Trophoblast cell (in vitro differentiated cells and primary cell): Measurements from ENCODE around the gene SLC25A25.

Source experiments
- DNase-seq, 2 donors: peaks; one replicate each; pipeline ENCODE4 v3.0.0-alpha.2; 2016
- H2AFZ ChIP-seq: 2 replicates; pipeline ENCODE4 v1.6.1; 2013; ENCODE audit warnings: low read length, moderate library complexity, mild to moderate bottlenecking; ENCODE audit not compliant: insufficient read depth, poor library complexity
- H2AK5ac ChIP-seq: 2 replicates; pipeline ENCODE4 v1.6.1; 2013; ENCODE audit warnings: mild to moderate bottlenecking, low read length
- H2BK120ac ChIP-seq: 2 replicates; pipeline ENCODE4 v1.6.1; 2013; ENCODE audit warnings: low read length, mild to moderate bottlenecking, moderate library complexity; ENCODE audit not compliant: insufficient read depth, poor library complexity
- H2BK12ac ChIP-seq: 2 replicates; pipeline ENCODE4 v1.6.1; 2013; ENCODE audit warnings: mild to moderate bottlenecking, low read length, moderate library complexity
- H2BK5ac ChIP-seq: 2 replicates; pipeline ENCODE4 v1.6.1; 2013; ENCODE audit warnings: low read length, low read depth, moderate library complexity, mild to moderate bottlenecking; ENCODE audit not compliant: poor library complexity
- H3K14ac ChIP-seq: 2 replicates; pipeline ENCODE4 v1.6.1; 2013; ENCODE audit warnings: mild to moderate bottlenecking, low read length
- H3K18ac ChIP-seq: 2 replicates; pipeline ENCODE4 v1.6.1; 2013; ENCODE audit warnings: mild to moderate bottlenecking, low read length
- H3K23ac ChIP-seq: 2 replicates; pipeline ENCODE4 v1.6.1; 2013; ENCODE audit warnings: low read length
- H3K27ac ChIP-seq: 2 replicates; pipeline ENCODE4 v1.5.1; 2013; ENCODE audit warnings: low read depth, mild to moderate bottlenecking, inconsistent platforms, low read length, moderate library complexity
- H3K27me3 ChIP-seq: 2 replicates; pipeline ENCODE4 v1.6.1; 2013; ENCODE audit warnings: inconsistent platforms, mild to moderate bottlenecking, low read length, moderate library complexity; ENCODE audit not compliant: insufficient read depth
- H3K36me3 ChIP-seq, 2 experiments: 1 replicate in 1 of 2; 2 replicates in 1 of 2; pipeline ENCODE4 v1.6.1; 2013; ENCODE audit warnings: low read length in 2 of 2, mild to moderate bottlenecking in 2 of 2, moderate library complexity in 1 of 2; ENCODE audit not compliant: insufficient read depth in 2 of 2, control insufficient read depth in 1 of 2
- H3K4ac ChIP-seq: 2 replicates; pipeline ENCODE4 v1.6.1; 2013; ENCODE audit warnings: low read depth, mild to moderate bottlenecking, low read length, moderate library complexity
- H3K4me1 ChIP-seq, 2 experiments: 1 replicate in 1 of 2; 2 replicates in 1 of 2; pipeline ENCODE4 v1.6.1; 2013; ENCODE audit warnings: low read length in 2 of 2, mild to moderate bottlenecking in 2 of 2, moderate library complexity in 1 of 2; ENCODE audit not compliant: insufficient read depth in 2 of 2, control insufficient read depth in 1 of 2
- H3K4me2 ChIP-seq: 2 replicates; pipeline ENCODE4 v1.6.1; 2013; ENCODE audit warnings: inconsistent platforms, mild to moderate bottlenecking, low read length, moderate library complexity
- H3K4me3 ChIP-seq: 2 replicates; pipeline ENCODE4 v1.5.1; 2013; ENCODE audit warnings: mild to moderate bottlenecking, low read depth, low read length, inconsistent platforms
- H3K79me1 ChIP-seq: one replicate; pipeline ENCODE4 v1.6.1; 2013; ENCODE audit warnings: low read length
- H3K79me2 ChIP-seq: 2 replicates; pipeline ENCODE4 v1.6.1; 2013; ENCODE audit warnings: low read length, mild to moderate bottlenecking; ENCODE audit not compliant: control insufficient read depth, insufficient read depth, poor library complexity
- H3K9ac ChIP-seq: 2 replicates; pipeline ENCODE4 v1.6.1; 2013; ENCODE audit warnings: mild to moderate bottlenecking, low read length
- H3K9me3 ChIP-seq: 2 replicates; pipeline ENCODE4 v1.6.1; 2013; ENCODE audit warnings: low read depth, mild to moderate bottlenecking, control low read depth, inconsistent platforms, low read length; ENCODE audit not compliant: insufficient read depth
- H4K12ac ChIP-seq: 2 replicates; pipeline ENCODE4 v1.6.1; 2013; ENCODE audit warnings: low read depth, mild to moderate bottlenecking, low read length, moderate library complexity
- H4K8ac ChIP-seq: 2 replicates; pipeline ENCODE4 v1.6.1; 2013; ENCODE audit warnings: low read depth, mild to moderate bottlenecking, low read length, moderate library complexity
- H4K91ac ChIP-seq: one replicate; pipeline ENCODE4 v1.6.1; 2013; ENCODE audit warnings: low read depth, mild to moderate bottlenecking, low read length, moderate library complexity
- whole genome bisulfite sequencing: extraction: QIAGEN DNeasy Blood & Tissue Kit; methylation state at CpG from one replicate; pipeline ENCODE4 v1.1.7; 2013; ENCODE audit warnings: missing lambda C conversion rate; ENCODE audit not compliant: insufficient read length, insufficient coverage; ENCODE audit errors: extremely low coverage; 5-methylcytosine and 5-hydroxymethylcytosine counted together

Gene SLC25A25

GRCh38 chr9:128125580-128126354, 57.7 kb downstream of the SLC25A25 start:
- Histone ChIP-seq H3K79me1 (peaks cover 16% of the 10 kb centered on the region), H3K4ac (peak overlapping the region; percentile 19), H2AFZ (no peak overlapping the region), H3K27ac (no peak overlapping the region), H2BK120ac (no peak overlapping the region), H3K18ac (peak overlapping the region; percentile 33), H3K9ac (no peak overlapping the region), H3K27me3 (no peaks in the 10 kb centered on the region), H2BK12ac (no peak overlapping the region), H4K8ac (no peak overlapping the region), H2AK5ac (no peak overlapping the region), H3K36me3 (peaks cover 34 to 39% of the 10 kb centered on the region in 2 experiments), H4K12ac (peak overlapping the region; percentile 16), H3K4me2 (no peak overlapping the region), H3K79me2 (peaks cover 14% of the 10 kb centered on the region), H3K9me3 (peaks cover 6% of the 10 kb centered on the region), H3K4me3 (no peak overlapping the region), H3K23ac (no peak overlapping the region), H3K14ac (no peak overlapping the region), H2BK5ac (no peak overlapping the region), H4K91ac (no peak overlapping the region), H3K4me1 (peaks cover 5 to 13% of the 10 kb centered on the region in 2 experiments)
- WGBS = no CpG with 5 or more reads among the region's 10 CpGs
- no peak for DNase-seq

GRCh38 chr9:128127568-128127989, 59.5 kb downstream of the SLC25A25 start, which contains the start of gene PTGES2:
Gene PTGES2, minus strand, starts transcription at chr9:128127729. Its CDS starts 12 bp downstream, at chr9:128127717.
- Histone ChIP-seq H4K12ac (peak within 1 kb of the TSS; percentile 97), H3K9ac (peak within 1 kb of the TSS; percentile 98), H3K79me2 (peaks cover 14% of the 10 kb centered on the region), H3K23ac (no peak within 1 kb of the TSS), H2BK12ac (peak within 1 kb of the TSS; percentile 32), H2AK5ac (peak within 1 kb of the TSS; percentile 76), H3K36me3 (peaks cover 18 to 23% of the 10 kb centered on the region in 2 experiments), H2BK5ac (peak within 1 kb of the TSS; percentile 95), H4K8ac (peak within 1 kb of the TSS; percentile 100), H4K91ac (peak within 1 kb of the TSS; percentile 99), H3K79me1 (peaks cover 16% of the 10 kb centered on the region), H3K9me3 (peaks cover 6% of the 10 kb centered on the region), H2BK120ac (peak within 1 kb of the TSS; percentile 98), H3K4me3 (peak within 1 kb of the TSS; percentile 88), H3K27ac (peak within 1 kb of the TSS; percentile 95), H3K4me1 (peaks cover 5 to 13% of the 10 kb centered on the region in 2 experiments), H2AFZ (peak within 1 kb of the TSS; percentile 93), H3K18ac (peak within 1 kb of the TSS; percentile 97), H3K27me3 (no peaks in the 10 kb centered on the region), H3K4ac (peak within 1 kb of the TSS; percentile 77), H3K14ac (peak within 1 kb of the TSS; percentile 94), H3K4me2 (peak within 1 kb of the TSS; percentile 84)
- peak; percentile 82 to 94 for DNase-seq
- WGBS = no CpG with 5 or more reads among the region's 56 CpGs

DNA sequence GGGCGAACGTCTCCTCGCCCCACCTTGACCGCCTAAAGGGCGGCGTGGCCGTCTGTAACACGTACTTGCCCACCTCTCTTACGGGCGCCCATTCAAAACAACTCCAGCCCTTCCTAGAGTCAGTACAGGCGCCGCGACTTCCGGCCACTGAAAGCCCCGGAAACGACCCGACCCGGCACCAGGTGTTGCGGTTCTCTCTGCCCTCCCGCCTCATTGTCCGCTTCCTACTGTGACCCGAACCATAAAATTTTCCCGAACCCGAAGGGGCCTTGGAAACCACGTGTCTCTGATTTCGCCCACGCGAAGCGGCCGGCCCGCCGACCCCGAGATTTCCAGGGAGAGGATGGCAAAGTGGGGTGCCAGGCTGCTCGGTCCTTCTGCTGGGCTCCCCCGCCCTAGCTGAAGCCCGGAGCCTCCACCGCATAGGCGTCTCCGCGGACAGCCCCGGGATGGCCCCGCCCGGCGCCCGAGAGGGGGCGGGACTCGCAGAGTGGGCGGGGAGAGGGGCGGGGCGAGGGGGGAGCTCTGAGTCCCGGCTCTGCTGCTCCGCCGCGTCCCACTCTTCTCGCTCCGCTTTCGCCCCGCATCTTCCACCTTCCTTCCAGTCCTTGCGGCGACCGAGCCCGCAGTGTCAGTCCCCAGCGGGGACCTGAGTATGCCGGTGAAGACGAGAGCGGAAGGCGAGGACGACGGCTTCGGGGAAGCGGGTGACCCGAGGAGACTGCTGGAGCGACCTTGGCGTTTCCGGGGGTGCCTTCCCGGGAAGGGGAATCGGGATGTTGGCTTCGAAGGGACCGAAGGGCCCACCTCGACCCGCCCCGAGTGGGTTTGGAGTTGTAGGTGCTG, 60.2 kb downstream of the SLC25A25 start:
- peak overlapping the region; percentile 88 for H3K4me3 ChIP-seq
- WGBS = no CpG with 5 or more reads among the region's 82 CpGs
- no peaks in the 10 kb centered on the region for H3K27me3 ChIP-seq
- peak; percentile 76 to 93 for DNase-seq
- peak overlapping the region; percentile 94 for H3K14ac ChIP-seq
- peak overlapping the region; percentile 98 for H3K9ac ChIP-seq
- peaks cover 13 to 17% of the 10 kb centered on the region in 2 experiments for H3K36me3 ChIP-seq
- peak overlapping the region; percentile 100 for H4K8ac ChIP-seq
- H3K18ac ChIP-seq = peak overlapping the region; percentile 97
- peaks cover 5 to 13% of the 10 kb centered on the region in 2 experiments for H3K4me1 ChIP-seq
- peak overlapping the region; percentile 93 for H2AFZ ChIP-seq
- H3K27ac ChIP-seq = peak overlapping the region; percentile 95
- peak overlapping the region; percentile 84 for H3K4me2 ChIP-seq
- peak overlapping the region; percentile 99 for H4K91ac ChIP-seq
- H2AK5ac ChIP-seq = peak overlapping the region; percentile 38
- peak overlapping the region; percentile 97 for H4K12ac ChIP-seq
- peak overlapping the region; percentile 95 for H2BK5ac ChIP-seq
- H3K9me3 ChIP-seq = peaks cover 6% of the 10 kb centered on the region
- peaks cover 16% of the 10 kb centered on the region for H3K79me1 ChIP-seq
- peaks cover 14% of the 10 kb centered on the region for H3K79me2 ChIP-seq
- peak overlapping the region; percentile 77 for H3K4ac ChIP-seq
- no peak overlapping the region for H3K23ac ChIP-seq
- peak overlapping the region; percentile 23 for H2BK12ac ChIP-seq
- peak overlapping the region; percentile 98 for H2BK120ac ChIP-seq

- Histone ChIP-seq H3K18ac (peak overlapping the region; percentile 97), H3K36me3 (peaks cover 6 to 10% of the 10 kb centered on the region in 2 experiments), H2BK5ac (no peak overlapping the region), H3K4ac (no peak overlapping the region), H3K14ac (peak overlapping the region; percentile 85), H3K79me1 (peaks cover 16% of the 10 kb centered on the region), H3K79me2 (peaks cover 14% of the 10 kb centered on the region), H3K4me1 (peaks cover 5 to 13% of the 10 kb centered on the region in 2 experiments), H3K4me2 (peak overlapping the region; percentile 84), H4K12ac (peak overlapping the region; percentile 80), H3K9me3 (peaks cover 6% of the 10 kb centered on the region), H3K27ac (no peak overlapping the region), H2BK120ac (no peak overlapping the region), H2BK12ac (no peak overlapping the region), H3K27me3 (no peaks in the 10 kb centered on the region), H3K23ac (no peak overlapping the region), H2AK5ac (no peak overlapping the region), H3K4me3 (peak overlapping the region; percentile 88), H4K8ac (peak overlapping the region; percentile 91), H4K91ac (peak overlapping the region; percentile 64), H2AFZ (peak overlapping the region; percentile 93), H3K9ac (no peak overlapping the region)
- WGBS = no CpG with 5 or more reads among the region's 29 CpGs
- DNase-seq = no peak
Measured at GRCh38 chr9:128128836-128129590, 61.0 kb downstream of the SLC25A25 start.
